Measurements from ENCODE around the gene KMT5C.
"Not testable (repeated sequence)": the region's sequence is repeated elsewhere in the genome, so short reads cannot be mapped to it uniquely, and the experiment has no call there.

The KMT5C gene

DNA sequence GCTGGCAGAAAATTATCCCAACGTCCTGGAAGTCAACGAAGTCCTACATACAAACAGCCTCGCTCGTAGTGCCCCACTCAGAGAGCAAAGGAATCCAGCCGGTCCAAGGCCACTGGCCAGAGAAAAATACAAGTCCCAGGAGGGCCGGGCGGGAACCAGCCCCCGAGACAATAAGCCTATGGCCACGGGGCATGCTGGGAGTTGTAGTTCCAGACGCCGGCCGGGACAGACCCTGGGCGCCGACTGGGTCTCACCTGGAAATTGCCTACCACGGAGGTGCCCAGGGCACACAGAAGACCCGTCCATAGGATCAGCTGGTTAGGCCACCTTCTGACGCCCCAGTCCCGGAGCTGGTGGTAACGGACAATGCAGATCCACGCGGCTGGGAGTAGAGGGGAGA, 19.9 kb upstream of the KMT5C start:
- DNase-seq: peak; percentile 91

DNA sequence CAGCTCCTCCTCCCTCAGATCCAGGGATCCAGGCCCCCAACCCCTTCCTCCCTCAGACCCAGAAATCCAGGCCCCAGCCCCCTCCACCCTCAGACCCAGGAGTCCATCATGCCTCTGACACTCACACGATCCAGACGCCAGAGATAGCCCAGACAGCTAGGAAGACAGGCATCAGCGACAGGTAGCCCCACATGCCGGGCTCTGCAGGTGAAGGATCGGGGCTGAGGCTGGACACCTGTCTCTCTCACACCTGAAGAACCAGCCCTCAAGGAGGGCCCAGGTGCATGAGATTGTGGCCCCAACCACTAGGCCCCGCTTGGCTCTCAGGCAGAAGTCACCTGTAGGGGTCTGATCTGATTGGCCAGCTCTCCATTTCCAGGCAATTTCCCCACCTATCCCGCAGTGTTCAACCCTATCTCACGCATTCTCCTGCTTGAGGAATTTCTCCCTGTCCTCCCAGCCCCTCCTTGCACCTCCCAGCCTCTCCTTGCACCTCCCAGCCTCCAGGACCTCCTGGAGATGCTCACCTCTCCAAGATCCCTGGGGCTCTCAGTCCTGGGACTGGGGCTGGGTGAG, 18.7 kb upstream of the KMT5C start:
- no peak for DNase-seq

GRCh38 chr19:55321466-55322137, 18.1 kb upstream of the KMT5C start:
- DNase-seq: no peak

DNA sequence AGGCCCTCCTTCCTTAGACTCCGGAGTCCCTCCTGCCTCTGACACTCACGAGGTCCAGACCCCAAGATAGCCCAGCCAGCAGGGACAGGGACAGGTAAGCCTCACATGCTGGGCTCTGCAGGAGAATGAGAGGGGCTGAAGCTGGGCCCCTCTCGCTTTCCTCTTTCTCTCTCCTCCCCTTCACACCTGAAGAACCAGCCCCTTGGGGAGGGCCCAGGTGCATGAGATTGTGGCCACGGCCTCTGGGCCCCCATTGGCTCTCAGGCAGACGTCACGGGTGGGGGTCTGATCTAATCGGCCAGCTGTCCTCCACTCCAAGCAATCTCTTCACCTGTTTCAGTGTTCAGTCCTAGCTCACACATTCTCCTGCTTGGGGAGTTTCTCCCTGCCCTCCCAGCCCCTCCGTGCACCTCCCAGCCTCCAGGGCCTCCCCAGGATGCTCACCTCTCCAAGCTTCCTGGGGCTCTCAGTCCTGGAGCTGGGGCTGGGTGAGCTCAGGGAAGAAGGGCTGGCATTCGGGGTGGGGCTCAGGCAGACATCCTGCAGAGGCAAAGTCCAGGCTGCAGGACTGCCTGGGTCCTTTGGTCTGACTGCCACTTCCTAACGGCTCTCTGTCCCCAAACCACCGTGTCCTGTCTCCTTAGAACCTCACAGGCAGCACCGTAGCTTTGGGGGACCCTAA, 17.3 kb upstream of the KMT5C start:
- no peak for DNase-seq

DNA sequence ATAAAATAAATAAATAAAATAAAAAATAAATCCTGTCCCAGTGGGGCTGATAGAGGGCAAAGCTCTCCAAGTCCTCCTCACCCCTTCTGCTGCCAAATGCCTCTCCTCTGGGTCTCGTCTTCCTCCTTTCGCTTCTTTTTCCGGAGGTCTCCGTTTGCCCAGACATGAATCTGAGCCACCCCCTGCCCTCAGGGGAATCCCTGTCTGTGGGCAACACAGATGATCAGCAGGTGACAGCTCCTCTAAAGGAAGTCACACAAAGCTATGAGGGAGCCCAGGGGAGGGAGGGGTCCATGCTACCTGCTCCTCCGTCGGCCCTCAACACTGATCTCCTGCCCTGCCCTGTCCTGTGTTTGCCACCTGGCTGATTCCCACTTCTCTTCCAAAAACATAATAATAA, 15.0 kb upstream of the KMT5C start:
- DNase-seq: no peak

DNA sequence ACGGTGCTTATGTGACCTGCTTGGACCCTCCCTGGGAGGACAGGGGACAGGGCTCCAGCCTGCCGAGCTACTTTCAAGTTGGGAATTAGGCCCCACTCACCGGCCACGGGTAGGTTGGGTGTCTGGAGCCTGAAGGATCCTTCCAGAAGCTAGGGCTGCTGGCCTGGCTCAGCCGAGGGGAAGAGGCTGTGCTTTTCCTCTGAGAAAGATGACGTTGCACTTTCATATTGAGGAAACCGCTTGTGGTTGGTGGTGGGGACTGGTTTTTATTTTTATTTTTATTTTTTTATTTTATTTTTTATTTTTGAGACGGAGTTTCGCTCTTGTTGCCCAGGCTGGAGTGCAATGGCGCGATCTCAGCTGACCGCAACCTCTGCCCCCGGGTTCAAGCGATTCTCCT, 14.5 kb upstream of the KMT5C start, which contains the start of gene TMEM150B:
Gene TMEM150B, minus strand, starts transcription at position 170 of the 400 bp plus-strand sequence. CDS start 4,305 bp downstream, outside the sequence.
- no peak for DNase-seq

DNA sequence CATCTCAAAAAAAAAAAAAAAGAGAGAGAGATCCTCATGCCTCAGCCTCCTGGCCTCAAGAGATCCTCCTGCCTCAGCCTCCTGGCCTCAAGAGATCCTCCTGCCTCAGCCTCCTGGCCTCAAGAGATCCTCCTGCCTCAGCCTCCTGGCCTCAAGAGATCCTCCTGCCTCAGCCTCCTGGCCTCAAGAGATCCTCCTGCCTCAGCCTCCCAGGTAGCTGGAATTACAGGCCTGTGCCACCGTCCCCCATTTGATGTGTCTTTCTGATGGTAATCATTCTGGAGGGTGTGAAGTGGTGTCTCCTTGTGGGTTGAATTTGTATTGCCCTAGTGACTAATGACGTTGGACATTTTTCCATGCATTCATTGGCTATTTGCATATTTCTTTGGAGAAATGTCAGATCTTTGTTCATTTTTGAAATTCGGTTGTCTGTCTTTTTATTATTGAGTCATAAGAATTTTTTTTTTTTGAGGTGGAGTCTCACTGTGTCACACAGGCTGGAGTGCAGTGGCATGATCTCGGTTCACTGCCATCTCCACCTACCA, 10.8 kb upstream of the KMT5C start:
- peak; percentile 58 for DNase-seq

- DNase-seq: not testable (repeated sequence)
These were observed 9.9 kb upstream of the KMT5C start for GRCh38 chr19:55329791-55330190.

DNA sequence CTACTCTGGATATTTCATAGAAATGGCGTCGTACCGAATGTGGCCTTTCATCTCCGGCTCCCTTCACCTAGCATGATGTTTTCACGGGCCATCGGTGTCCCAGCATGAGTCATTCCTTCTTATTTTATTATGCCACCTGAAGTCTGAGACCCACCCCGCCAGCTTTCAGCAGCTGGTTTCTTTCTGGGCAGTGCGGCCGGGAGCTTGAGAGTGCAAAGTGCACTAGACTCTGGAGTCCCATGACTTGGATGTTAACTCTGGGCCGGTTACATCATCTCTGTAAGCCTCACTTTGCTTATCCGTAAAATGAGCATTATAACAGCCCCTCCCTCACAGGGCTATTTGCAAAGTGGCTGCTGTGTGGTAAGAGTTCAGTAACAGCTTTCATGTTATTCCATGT, 5.8 kb upstream of the KMT5C start:
- peak; percentile 93 for DNase-seq

DNA sequence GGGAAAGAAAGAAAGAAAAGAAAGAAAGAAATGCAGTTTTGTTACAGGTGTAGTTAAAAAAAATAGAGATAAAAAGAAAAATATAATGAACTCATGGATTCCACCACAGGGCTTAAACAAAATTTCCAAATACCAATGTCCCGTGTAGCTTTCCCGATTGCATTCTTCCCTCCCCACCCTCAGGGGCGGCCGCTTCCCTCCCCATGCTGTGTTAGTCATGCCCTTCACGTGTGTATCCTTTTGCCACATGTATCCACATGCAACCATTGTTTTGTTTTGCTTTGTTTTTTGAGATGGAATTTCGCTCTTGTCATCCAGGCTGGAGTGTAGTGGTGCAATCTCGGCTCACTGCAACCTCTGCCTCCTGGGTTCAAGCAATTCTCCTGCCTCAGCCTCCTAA, 3.6 kb upstream of the KMT5C start:
- no peak for DNase-seq

DNA sequence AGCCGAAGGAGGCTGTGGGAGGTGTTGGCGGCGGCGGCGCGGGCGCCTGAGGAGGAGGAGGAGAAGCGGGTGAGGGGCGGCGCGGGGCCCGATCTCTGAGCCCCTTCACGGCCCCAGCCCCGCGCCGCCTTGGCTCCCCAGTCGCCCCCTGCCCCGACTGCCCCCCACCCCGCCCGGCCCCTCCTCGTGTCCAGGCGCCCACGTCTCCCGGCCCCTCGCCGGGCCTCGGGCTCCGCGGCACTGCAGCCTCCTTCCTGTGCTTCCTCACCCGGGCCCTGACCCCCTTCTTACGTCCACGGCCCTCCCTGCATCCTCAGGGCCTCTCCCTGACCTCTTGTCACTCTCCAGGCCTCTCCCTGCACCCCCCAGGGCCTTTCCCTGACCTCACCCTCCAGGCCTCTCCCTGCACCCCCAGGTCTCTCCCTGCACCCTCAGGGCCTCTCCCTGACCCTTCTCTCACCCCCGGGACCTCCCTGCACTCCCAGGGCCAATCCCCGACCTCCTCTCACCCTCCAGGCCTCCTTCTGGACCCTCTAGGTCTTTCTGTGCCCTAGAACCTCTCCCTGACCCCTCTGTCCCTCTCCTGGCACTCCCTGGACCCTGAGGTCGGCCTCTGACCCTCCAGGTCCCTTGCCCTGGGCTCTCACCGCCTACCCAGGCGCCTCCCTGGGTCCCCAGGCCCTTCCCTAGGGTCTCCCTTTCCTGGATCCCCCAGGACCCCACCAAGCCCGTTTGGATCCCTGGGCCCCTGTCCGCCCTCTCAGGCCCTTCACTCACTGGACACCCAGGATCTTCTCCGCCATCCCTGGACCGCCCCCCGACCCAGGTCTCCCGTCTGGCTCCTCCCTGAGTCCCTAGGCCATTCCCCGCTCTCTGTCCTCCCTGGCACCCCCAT, 460 bp downstream of the KMT5C start:
- peak; percentile 74 for DNase-seq

- DNase-seq: peak; percentile 75
These were observed 1.1 kb downstream of the KMT5C start for GRCh38 chr19:55340784-55341147.

DNA sequence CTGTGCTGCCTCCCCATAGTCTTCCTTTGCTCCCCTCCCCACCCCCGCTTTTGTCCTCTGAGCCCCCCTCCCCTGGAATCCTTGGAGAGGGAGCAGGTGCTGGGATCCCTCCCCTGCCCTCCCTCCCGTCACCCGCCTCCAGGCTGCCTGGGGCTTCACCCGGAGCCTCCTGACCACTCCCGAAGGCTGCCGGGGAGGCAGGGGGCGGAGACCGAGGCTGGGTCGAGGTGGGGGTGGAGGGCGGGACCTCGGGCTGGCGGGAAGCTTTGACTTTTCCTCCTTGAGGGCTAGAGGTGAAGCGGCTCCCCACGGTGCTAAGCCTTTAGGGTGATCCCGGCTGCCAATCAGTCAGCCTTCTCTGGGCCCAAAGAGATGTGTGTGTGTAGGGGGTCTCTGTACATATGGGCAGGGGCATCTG, 1.5 kb downstream of the KMT5C start:
- DNase-seq: peak; percentile 90

DNA sequence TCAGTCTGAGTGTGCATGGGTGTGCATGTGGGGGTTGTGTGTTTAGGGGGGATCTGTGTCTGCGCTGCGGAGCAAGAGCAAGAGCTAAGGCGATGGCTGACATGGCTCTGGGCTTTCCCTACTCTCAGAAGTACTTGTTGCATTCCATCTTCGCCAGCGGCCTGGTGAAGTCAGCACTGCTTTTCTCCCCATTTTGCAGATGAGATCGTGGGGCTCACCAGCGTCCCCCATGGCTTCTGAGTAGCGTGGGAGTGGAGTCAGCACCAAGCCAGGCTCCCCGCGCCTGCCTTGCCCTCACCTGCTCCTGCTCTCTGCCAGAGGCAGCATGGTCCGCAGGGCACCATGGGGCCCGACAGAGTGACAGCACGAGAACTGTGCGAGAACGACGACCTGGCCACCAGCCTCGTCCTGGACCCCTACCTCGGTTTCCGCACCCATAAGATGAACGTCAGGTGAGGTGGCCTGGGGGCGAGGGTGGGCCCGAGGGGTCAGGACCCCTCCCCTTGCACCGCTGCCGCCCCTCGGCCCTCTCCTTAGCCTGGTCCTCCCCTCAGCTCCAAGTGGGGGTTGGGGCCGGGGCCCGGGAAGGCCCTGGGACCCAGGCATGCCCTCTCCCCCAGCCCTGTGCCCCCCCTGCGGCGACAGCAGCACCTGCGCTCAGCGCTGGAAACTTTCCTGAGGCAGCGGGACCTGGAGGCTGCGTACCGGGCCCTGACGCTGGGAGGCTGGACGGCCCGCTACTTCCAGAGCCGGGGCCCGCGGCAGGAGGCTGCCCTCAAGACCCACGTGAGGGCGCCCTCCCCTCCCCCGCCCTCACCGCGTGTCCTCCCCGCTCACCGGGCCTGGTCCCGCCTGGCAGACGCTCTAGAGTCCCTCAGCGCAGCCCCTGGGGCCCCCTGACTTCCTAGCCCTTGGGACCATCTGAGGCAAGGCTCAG, 2.2 kb downstream of the KMT5C start:
- no peak for DNase-seq

DNA sequence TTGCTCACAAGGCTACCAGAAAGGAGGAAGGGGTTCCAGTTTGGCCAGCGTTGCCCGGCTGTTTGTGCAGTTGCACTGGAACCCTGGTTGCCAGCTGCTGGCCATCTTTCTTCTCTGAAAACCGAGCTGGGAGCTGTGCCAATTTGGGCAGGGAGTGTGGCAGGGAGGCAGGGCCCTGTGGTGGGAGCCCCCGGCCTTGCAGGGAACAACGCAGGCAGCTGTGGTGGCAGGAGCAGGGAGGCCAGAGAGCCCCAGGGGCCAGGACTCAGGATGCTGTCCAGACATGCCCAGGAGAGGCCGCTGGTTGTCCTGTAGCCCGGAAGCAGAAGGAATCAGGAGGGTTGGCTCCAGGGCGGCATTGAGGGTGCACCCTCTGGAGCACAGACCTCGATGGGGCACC, 4.8 kb downstream of the KMT5C start:
- DNase-seq: no peak

DNA sequence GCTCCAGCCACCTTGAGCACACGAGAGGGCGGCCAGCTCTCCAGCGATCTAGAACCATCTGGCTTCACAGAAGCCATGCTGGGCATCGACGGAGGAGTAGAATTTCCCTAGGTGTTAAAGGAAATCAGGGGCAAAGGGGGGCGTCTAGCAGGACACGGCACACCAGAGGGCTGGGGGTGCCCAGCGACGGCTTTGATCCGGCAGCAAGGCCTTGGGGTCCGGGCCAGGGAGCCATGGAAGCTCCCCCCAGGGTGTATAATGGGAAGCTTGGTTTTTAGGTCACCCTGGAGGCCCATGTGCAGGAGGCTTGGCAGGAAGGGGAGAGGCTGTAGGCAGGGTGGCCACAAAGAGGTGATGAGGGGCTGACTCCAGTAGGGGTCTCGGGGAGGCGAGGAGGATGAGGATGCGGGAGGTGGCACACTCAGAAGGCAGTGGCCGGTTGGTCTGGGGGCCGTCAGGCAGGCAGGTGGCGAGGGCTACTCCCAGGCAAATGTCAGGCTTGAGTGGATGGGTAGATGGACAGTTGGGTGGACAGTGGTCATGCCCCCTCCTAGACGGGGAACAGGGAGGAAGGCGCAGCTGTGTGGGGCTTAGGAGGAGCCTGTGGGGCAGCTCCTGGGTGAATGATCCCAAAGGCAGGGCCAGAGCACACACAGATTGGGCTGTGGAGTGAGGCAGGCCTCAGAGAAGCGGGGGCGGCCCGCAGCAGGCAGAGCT, 5.6 kb downstream of the KMT5C start:
- DNase-seq: no peak

DNA sequence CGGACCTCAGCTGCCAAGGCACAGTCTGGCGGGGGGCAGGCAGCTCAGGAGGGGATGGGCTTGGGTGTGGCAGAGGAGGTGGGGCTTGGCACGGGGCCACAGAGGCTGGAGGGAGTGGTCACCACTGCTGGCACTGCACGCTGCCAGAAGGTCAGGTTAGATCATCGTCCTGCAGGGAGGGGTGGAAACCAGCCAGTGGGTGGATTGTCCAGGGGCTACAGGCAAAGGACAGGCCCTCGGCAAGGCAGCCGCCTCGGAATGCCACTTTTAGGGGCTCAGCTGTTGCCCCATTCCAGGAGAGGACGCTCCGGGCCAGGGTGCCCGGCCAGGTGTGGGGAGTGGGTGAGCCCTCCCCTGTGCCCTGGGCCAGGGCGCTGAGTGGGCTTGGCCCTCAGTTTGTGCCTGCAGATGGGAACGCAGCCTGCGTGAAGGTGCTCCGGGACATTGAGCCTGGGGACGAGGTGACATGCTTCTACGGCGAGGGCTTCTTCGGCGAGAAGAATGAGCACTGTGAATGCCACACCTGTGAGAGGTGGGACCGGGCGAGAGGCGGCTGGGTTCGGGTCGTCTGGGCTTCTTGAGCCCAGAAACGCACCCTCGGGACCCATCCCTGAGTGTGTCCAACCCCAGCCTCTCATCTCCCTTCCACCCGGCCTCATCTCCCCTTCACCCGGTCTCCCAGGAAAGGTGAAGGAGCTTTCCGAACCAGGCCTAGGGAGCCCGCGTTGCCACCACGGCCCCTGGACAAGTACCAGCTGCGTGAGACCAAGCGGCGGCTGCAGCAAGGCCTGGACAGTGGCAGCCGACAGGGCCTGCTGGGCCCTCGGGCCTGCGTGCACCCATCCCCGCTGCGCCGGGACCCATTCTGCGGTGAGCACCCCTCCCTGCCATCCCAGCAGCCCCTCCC, 6.4 kb downstream of the KMT5C start:
- DNase-seq: no peak

- DNase-seq: no peak
These were observed 7.2 kb downstream of the KMT5C start for GRCh38 chr19:55346725-55347441.

DNA sequence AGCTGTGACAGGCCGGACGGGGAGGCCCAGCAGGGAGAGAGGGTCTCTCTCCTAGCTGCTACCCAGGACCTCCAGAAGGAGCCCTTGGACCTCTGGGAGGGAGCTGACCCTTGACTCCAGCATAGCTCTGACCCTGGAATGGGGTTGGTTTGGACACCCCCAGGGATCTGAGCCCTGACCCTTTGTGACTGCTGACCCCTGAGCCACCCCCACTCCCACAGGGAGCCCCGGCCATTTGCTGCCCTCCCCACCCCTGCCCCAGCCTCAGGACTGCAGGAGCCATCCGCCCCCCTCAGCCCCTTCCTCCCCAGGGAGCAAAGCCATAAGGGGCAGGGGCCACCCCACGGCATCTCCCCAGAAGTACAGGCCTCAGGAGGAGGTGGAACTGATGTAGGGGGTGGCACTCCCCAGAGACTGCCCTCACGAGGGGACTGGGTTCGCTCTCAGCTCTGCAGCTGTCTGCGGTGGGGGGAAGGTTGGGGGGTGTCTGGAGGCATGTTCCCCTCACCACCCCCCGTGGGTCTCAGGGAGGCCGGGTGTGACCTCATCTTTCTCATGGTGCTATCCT, 7.8 kb downstream of the KMT5C start:
- no peak for DNase-seq

Measured in DMS53 (cell line).